GM23248 (cell line): Measurements from ENCODE around the gene FAM221B.

ENCODE experiments used
- EZH2 ChIP-seq: fragments of 200-600 bp; sonication (generic); IDR thresholded peaks from 2 replicates; pipeline ENCODE4 v1.6.1; 2018; ENCODE audit warnings: antibody characterized with exemption, mild to moderate bottlenecking; ENCODE audit not compliant: insufficient read depth, poor library complexity, severe bottlenecking
- EZH2phosphoT487 ChIP-seq: fragments of 200-600 bp; sonication (generic); IDR thresholded peaks from 2 replicates; pipeline ENCODE4 v1.6.1; 2018; ENCODE audit warnings: antibody characterized with exemption, moderate library complexity, mild to moderate bottlenecking, low read depth; ENCODE audit not compliant: insufficient read depth

DNA sequence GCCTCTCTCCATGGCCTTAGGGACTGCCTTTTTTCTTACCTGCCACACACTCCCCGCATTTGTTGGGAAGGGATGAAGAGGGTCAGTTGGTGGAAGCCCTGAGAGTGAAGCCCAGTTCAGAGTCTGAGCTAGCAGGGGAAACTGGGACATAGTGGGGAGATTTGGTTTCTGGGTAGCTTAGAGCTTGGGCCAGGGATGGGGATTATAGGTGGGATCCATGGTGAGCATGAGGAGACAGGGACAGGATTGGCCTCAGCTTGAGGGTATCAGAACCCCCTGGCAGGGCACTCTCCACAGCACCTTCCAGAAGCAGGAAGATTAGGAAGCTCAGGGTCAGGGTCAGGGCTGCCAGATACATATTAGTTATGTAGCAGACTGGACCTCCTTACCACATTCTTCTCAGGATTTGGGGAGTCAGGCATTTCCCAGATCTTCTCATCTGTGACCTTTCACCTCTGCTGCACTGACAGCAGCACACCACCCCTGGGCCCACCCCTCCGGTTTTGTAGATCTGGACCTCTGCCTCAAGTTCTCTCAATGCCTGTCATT is 23.8 kb upstream of the FAM221B start:
- TF ChIP-seq EZH2 (no peak), EZH2phosphoT487 (no peak)
